Breast epithelium (tissue), 3 donors: ENCODE measurements around the gene DYNC2LI1.

Experiments used
- CTCF ChIP-seq, 3 donors: fragments of 450-650 bp; IDR thresholded peaks; one replicate each; pipeline ENCODE4 v1.5.1; 2016 to 2017; ENCODE audit warnings: antibody characterized with exemption in 3 of 3, mild to moderate bottlenecking in 3 of 3, moderate library complexity in 3 of 3
- POLR2AphosphoS5 ChIP-seq, 3 donors: sonication (generic); formaldehyde crosslinking; IDR thresholded peaks; one replicate each; pipeline ENCODE4 v1.6.1; 2017; ENCODE audit warnings: antibody characterized with exemption in 3 of 3

GRCh38 chr2:43832457-43832856 lies 58.6 kb downstream of the DYNC2LI1 start:
- no peak for TF ChIP-seq POLR2AphosphoS5 (IDR thresholded peaks at IDR 0.05)
- TF ChIP-seq CTCF (IDR thresholded peaks at IDR 0.05) = no peak
